Esophagus muscularis mucosa (tissue), 4 donors: ENCODE data around the gene RAD51B. TPM values are rescaled to one million over a fixed set of nuclear protein-coding genes. Genes with fewer than 3 reads are reported as not detected.
A peak's percentile ranks its signal among the peaks of the same experiment; 100 is the strongest.

ENCODE experiments used
- DNase-seq: peaks from one replicate; pipeline ENCODE4 v3.0.0-alpha.2; 2017; ENCODE audit errors: extremely low spot score
- H3K27ac ChIP-seq, 4 donors: fragments of 200-600 bp; sonication (generic); replicated peaks in 1 of 4; 1 replicate in 3 of 4; 2 replicates in 1 of 4; pipeline ENCODE4 v1.5.1; 2016 to 2019; ENCODE audit warnings: mild to moderate bottlenecking in 1 of 4
- H3K27me3 ChIP-seq, 4 donors: fragments of 200-600 bp; sonication (generic); one replicate each; pipeline versions ENCODE4 v1.5.1 to v1.6.0; 2016 to 2019
- H3K36me3 ChIP-seq, 4 donors: fragments of 200-600 bp; sonication (generic); one replicate each; pipeline ENCODE4 v1.5.1; 2016 to 2019
- H3K4me1 ChIP-seq, 4 donors: fragments of 200-600 bp; sonication (generic); one replicate each; pipeline ENCODE4 v1.5.1; 2016 to 2019
- H3K4me3 ChIP-seq, 4 donors: fragments of 200-600 bp; sonication (generic); 1 replicate in 2 of 4; 2 replicates in 2 of 4; pipeline ENCODE4 v1.5.1; 2016 to 2019; ENCODE audit warnings: mild to moderate bottlenecking in 4 of 4, moderate library complexity in 1 of 4
- H3K9me3 ChIP-seq, 4 donors: fragments of 200-600 bp; sonication (generic); 1 replicate in 3 of 4; 2 replicates in 1 of 4; pipeline ENCODE4 v1.5.1; 2016 to 2019
- EP300 ChIP-seq: sonication (generic); formaldehyde crosslinking; IDR thresholded peaks from one replicate; pipeline ENCODE4 v1.6.1; 2017; ENCODE audit warnings: antibody characterized with exemption
- POLR2A ChIP-seq: fragments of 450-650 bp; IDR thresholded peaks from one replicate; pipeline ENCODE4 v1.6.1; 2017; ENCODE audit warnings: antibody characterized with exemption, moderate library complexity, mild to moderate bottlenecking, low read depth
- POLR2AphosphoS5 ChIP-seq, 2 donors: sonication (generic); formaldehyde crosslinking; IDR thresholded peaks; one replicate each; pipeline ENCODE4 v1.6.1; 2017; ENCODE audit warnings: antibody characterized with exemption in 2 of 2
- WGBS: methylation state at CpG from one replicate; pipeline ENCODE4 v1.1.5; 2018; 5-methylcytosine and 5-hydroxymethylcytosine counted together
- intact Hi-C: fragments of 100-400 bp; cut with DNase I; formaldehyde crosslinking; loops from one replicate; pipeline ENCODE4 v1.15.1; 2023
- total RNA-seq, 4 donors: library from RNA; depleted of rRNA; stranded (reverse); fragments of >200 nt; gene quantifications; one replicate each; pipeline versions ENCODE4 v1.1.0 to v1.2.1, GENCODE V29; 2016
- TF ChIP-seq, protein P1 (sequence below), 3 experiments: fragments of 200-600 bp in 2 of 3; fragments of 450-650 bp in 1 of 3; sonication (generic) in 2 of 3; IDR thresholded peaks; one replicate each; pipeline ENCODE4 v1.5.1; 2017 to 2019; ENCODE audit warnings: antibody characterized with exemption in 3 of 3, mild to moderate bottlenecking in 2 of 3, moderate library complexity in 1 of 3

The RAD51B gene
- total RNA-seq, 4 donors from 2014 or later = 2.8 to 11.1 (median 5.1) TPM

- H3K27ac ChIP-seq = no peak overlapping the region
- peaks cover 35 to 40% (median 39%) of the 10 kb centered on the region in 4 donors for H3K4me1 ChIP-seq
- peaks cover 0 to 4% (median 1%) of the 10 kb centered on the region in 4 donors for H3K9me3 ChIP-seq
- no peak for TF ChIP-seq POLR2AphosphoS5 (IDR thresholded peaks at IDR 0.05)
- TF ChIP-seq, protein P1, sequence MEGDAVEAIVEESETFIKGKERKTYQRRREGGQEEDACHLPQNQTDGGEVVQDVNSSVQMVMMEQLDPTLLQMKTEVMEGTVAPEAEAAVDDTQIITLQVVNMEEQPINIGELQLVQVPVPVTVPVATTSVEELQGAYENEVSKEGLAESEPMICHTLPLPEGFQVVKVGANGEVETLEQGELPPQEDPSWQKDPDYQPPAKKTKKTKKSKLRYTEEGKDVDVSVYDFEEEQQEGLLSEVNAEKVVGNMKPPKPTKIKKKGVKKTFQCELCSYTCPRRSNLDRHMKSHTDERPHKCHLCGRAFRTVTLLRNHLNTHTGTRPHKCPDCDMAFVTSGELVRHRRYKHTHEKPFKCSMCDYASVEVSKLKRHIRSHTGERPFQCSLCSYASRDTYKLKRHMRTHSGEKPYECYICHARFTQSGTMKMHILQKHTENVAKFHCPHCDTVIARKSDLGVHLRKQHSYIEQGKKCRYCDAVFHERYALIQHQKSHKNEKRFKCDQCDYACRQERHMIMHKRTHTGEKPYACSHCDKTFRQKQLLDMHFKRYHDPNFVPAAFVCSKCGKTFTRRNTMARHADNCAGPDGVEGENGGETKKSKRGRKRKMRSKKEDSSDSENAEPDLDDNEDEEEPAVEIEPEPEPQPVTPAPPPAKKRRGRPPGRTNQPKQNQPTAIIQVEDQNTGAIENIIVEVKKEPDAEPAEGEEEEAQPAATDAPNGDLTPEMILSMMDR (IDR thresholded peaks at IDR 0.05) = no peak
- no peak for TF ChIP-seq EP300
- no peak for TF ChIP-seq POLR2A
- DNase-seq = peak; percentile 62
- no peaks in the 10 kb centered on the region for H3K36me3 ChIP-seq
- no peak overlapping the region for H3K4me3 ChIP-seq
- intact Hi-C loops = no loop called here
- 95% methylated on average over 3 of the region's 3 CpGs for WGBS
- H3K27me3 ChIP-seq = no peaks in the 10 kb centered on the region
Measured at GRCh38 chr14:68623307-68623706, 803.7 kb downstream of the RAD51B start.

GRCh38 chr14:68623826-68624225 lies 804.2 kb downstream of the RAD51B start:
- Histone ChIP-seq H3K4me3 (no peak overlapping the region), H3K27ac (no peak overlapping the region), H3K9me3 (no peaks in the 10 kb centered on the region), H3K4me1 (peaks cover 39 to 45% (median 42%) of the 10 kb centered on the region in 4 donors), H3K36me3 (no peaks in the 10 kb centered on the region), H3K27me3 (no peaks in the 10 kb centered on the region)
- peak; percentile 37 for DNase-seq
- TF ChIP-seq POLR2AphosphoS5 (IDR thresholded peaks at IDR 0.05) (no peak), EP300 (no peak), POLR2A (no peak)
- TF ChIP-seq, protein P1 (IDR thresholded peaks at IDR 0.05) = no peak
- intact Hi-C loops = no loop called here
- 82% methylated on average over 3 of the region's 3 CpGs for WGBS

- peak; percentile 82 for DNase-seq
- no peak overlapping the region for H3K27ac ChIP-seq
- TF ChIP-seq POLR2A = no peak
- TF ChIP-seq POLR2AphosphoS5 (IDR thresholded peaks at IDR 0.05) = no peak
- TF ChIP-seq, protein P1 (IDR thresholded peaks at IDR 0.05) = no peak
- no peak for TF ChIP-seq EP300
- intact Hi-C loops = no loop called here
- H3K36me3 ChIP-seq = no peaks in the 10 kb centered on the region
- H3K9me3 ChIP-seq = no peaks in the 10 kb centered on the region
- H3K4me3 ChIP-seq = no peak overlapping the region
- 88% methylated on average over 11 of the region's 11 CpGs for WGBS
- no peaks in the 10 kb centered on the region for H3K27me3 ChIP-seq
- H3K4me1 ChIP-seq = peaks cover 35 to 53% (median 50%) of the 10 kb centered on the region in 4 donors
Measured at GRCh38 chr14:68624541-68625220, 805.1 kb downstream of the RAD51B start.

DNA sequence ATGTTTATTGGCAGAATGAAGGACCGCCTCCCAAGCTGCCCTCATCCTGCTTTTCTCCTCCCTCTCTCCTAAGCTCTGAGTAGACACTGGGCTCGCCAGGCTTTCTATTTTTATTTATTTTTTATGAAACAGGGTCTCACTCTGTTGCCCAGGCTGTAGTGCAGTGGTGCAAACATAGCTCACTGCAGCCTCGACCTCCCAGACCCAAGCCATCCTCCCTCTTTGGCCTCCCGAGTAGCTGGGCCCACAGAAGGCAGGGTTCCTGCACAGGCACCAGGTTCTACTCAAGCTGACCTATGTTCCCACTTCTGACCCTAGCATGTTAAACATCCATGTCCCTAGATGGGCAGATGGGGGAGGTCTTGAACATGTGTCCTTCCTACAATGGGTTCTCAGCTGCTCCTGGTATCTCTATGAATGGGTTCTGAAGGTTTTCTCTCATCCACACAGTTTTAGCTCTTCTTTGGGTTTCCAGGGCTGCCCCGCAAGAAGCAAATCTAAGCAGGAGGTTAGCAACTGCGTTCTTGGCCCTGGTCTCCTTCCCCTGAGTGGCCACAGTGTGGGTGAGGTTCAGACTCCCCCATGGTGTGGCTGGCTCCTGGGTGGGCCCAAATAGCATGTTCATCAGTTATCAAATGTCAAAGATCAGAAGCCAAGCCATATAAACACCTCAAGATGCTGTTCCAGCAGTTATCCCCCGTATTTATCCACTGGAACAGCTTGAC lies 805.9 kb downstream of the RAD51B start:
- Histone ChIP-seq H3K4me1 (peaks cover 33 to 62% (median 56%) of the 10 kb centered on the region in 4 donors), H3K4me3 (no peak overlapping the region), H3K27me3 (no peaks in the 10 kb centered on the region), H3K27ac (no peak overlapping the region), H3K36me3 (no peaks in the 10 kb centered on the region), H3K9me3 (no peaks in the 10 kb centered on the region)
- 98% methylated on average over 6 of the region's 7 CpGs for WGBS
- peak; percentile 31 for DNase-seq
- TF ChIP-seq, protein P1 (IDR thresholded peaks at IDR 0.05) = no peak
- TF ChIP-seq EP300 (no peak), POLR2A (no peak), POLR2AphosphoS5 (IDR thresholded peaks at IDR 0.05) (no peak)
- intact Hi-C loops = no loop called here
